OCI-LY1 (cell line): ENCODE data around the gene ZFP36L2.

Experiments
- H2AFZ ChIP-seq: fragments of 200-600 bp; sonication (generic), shearing (Covaris generic); 2 replicates; pipeline ENCODE4 v1.6.0; 2014; ENCODE audit warnings: antibody characterized with exemption, mild to moderate bottlenecking, low read length
- H3F3A ChIP-seq: fragments of 200-600 bp; sonication (generic), shearing (Covaris generic); 2 replicates; pipeline ENCODE4 v1.6.0; 2014; ENCODE audit warnings: mild to moderate bottlenecking, antibody characterized with exemption, low read length, moderate library complexity; ENCODE audit not compliant: insufficient read depth
- H3K27ac ChIP-seq: fragments of 200-600 bp; sonication (generic); 2 replicates; pipeline ENCODE4 v1.5.1; 2014; ENCODE audit warnings: low read length, mixed run types, mild to moderate bottlenecking, low read depth; ENCODE audit not compliant: poor library complexity, severe bottlenecking
- H3K27me3 ChIP-seq: fragments of 200-600 bp; sonication (generic); 2 replicates; pipeline ENCODE4 v1.6.0; 2014; ENCODE audit warnings: antibody characterized with exemption, mild to moderate bottlenecking, low read length, moderate library complexity; ENCODE audit not compliant: insufficient read depth
- H3K36me3 ChIP-seq: fragments of 200-600 bp; sonication (generic); 2 replicates; pipeline ENCODE4 v1.6.1; 2014; ENCODE audit warnings: mild to moderate bottlenecking, antibody characterized with exemption, low read length, moderate library complexity, mixed read lengths; ENCODE audit not compliant: insufficient read depth
- H3K4me1 ChIP-seq: fragments of 200-600 bp; sonication (generic); 2 replicates; pipeline ENCODE4 v1.5.1; 2014; ENCODE audit warnings: mild to moderate bottlenecking, low read length, moderate library complexity; ENCODE audit not compliant: insufficient read depth, severe bottlenecking
- H3K4me2 ChIP-seq: fragments of 200-600 bp; sonication (generic), shearing (Covaris generic); 2 replicates; pipeline ENCODE4 v1.6.1; 2014; ENCODE audit warnings: low read length
- H3K4me3 ChIP-seq: fragments of 200-600 bp; sonication (generic); 2 replicates; pipeline ENCODE4 v1.5.1; 2014; ENCODE audit warnings: low read length, low read depth, mild to moderate bottlenecking, mixed read lengths; ENCODE audit not compliant: poor library complexity, severe bottlenecking
- H3K79me2 ChIP-seq: fragments of 200-600 bp; shearing (Covaris generic); 2 replicates; pipeline ENCODE4 v1.6.1; 2016; ENCODE audit warnings: mixed run types, low read length, mixed read lengths; ENCODE audit not compliant: insufficient read depth
- H3K9ac ChIP-seq: fragments of 200-600 bp; sonication (generic), shearing (Covaris generic); 2 replicates; pipeline ENCODE4 v1.6.1; 2014; ENCODE audit warnings: mild to moderate bottlenecking, low read length, mixed read lengths
- H3K9me2 ChIP-seq: fragments of 200-600 bp; sonication (generic), shearing (Covaris generic); 2 replicates; pipeline ENCODE4 v1.6.1; 2014; ENCODE audit warnings: low read depth, mild to moderate bottlenecking, low read length, mixed read lengths
- H3K9me3 ChIP-seq: fragments of 200-600 bp; shearing (Covaris generic); 2 replicates; pipeline ENCODE4 v1.6.1; 2014; ENCODE audit warnings: low read length, mixed read lengths
- H4K20me1 ChIP-seq: fragments of 200-600 bp; sonication (generic), shearing (Covaris generic); 2 replicates; pipeline ENCODE4 v1.6.0; 2016; ENCODE audit warnings: mild to moderate bottlenecking, low read length; ENCODE audit not compliant: insufficient read depth
- CTCF ChIP-seq: fragments of 200-600 bp; sonication (generic), shearing (Covaris generic); IDR thresholded peaks from 2 replicates; pipeline ENCODE4 v1.5.1; 2017; ENCODE audit warnings: mild to moderate bottlenecking, antibody characterized with exemption, low read length, moderate library complexity, mixed read lengths
- EZH2 ChIP-seq: fragments of 200-600 bp; sonication (generic), shearing (Covaris generic); IDR thresholded peaks from 2 replicates; pipeline ENCODE4 v1.8.0; 2017; ENCODE audit warnings: borderline replicate concordance, mixed run types, mild to moderate bottlenecking, antibody characterized with exemption, low read length, moderate library complexity, mixed read lengths

Gene ZFP36L2

DNA sequence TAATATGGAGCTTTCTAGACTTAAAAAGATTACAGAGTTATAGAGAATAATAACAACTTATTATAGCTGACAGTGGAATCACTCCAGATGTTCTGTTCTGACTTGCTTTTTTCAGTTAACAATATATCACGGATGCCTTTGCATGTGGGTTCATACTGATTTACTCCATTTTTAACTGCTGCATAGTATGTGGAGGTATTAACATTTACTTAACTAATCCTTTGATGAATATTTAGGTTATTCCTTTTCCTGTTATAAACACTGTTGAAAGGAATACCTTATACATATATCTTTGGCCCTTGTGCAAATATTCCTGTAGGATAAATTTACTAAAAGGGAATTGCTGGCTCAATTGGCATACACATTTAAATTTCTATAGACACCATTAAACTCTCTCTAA is 33.1 kb upstream of the ZFP36L2 start:
- no peak overlapping the region for H3K4me2 ChIP-seq
- H2AFZ ChIP-seq = no peak overlapping the region
- H3K4me1 ChIP-seq = no peaks in the 10 kb centered on the region
- no peak overlapping the region for H3K27ac ChIP-seq
- no peaks in the 10 kb centered on the region for H3K27me3 ChIP-seq
- H3K9me2 ChIP-seq = no peaks in the 10 kb centered on the region
- no peaks in the 10 kb centered on the region for H3K79me2 ChIP-seq
- TF ChIP-seq CTCF (no peak), EZH2 (no peak)
- H3F3A ChIP-seq = no peaks in the 10 kb centered on the region
- no peaks in the 10 kb centered on the region for H4K20me1 ChIP-seq
- H3K9ac ChIP-seq = no peak overlapping the region
- no peaks in the 10 kb centered on the region for H3K9me3 ChIP-seq
- H3K4me3 ChIP-seq = no peak overlapping the region
- H3K36me3 ChIP-seq = no peaks in the 10 kb centered on the region

- H3K9me3 ChIP-seq = no peaks in the 10 kb centered on the region
- no peak overlapping the region for H3K9ac ChIP-seq
- no peak overlapping the region for H2AFZ ChIP-seq
- H3K4me3 ChIP-seq = no peak overlapping the region
- no peaks in the 10 kb centered on the region for H4K20me1 ChIP-seq
- H3K36me3 ChIP-seq = no peaks in the 10 kb centered on the region
- H3K9me2 ChIP-seq = no peaks in the 10 kb centered on the region
- no peaks in the 10 kb centered on the region for H3K79me2 ChIP-seq
- H3K4me2 ChIP-seq = no peak overlapping the region
- H3K27me3 ChIP-seq = no peaks in the 10 kb centered on the region
- H3F3A ChIP-seq = no peaks in the 10 kb centered on the region
- TF ChIP-seq CTCF (no peak), EZH2 (no peak)
- no peak overlapping the region for H3K27ac ChIP-seq
- H3K4me1 ChIP-seq = no peaks in the 10 kb centered on the region
Measured at GRCh38 chr2:43258547-43259156, 32.2 kb upstream of the ZFP36L2 start.

- H3K9me3 ChIP-seq = no peaks in the 10 kb centered on the region
- H3K27ac ChIP-seq = no peak overlapping the region
- H3K9me2 ChIP-seq = no peaks in the 10 kb centered on the region
- H3K4me3 ChIP-seq = no peak overlapping the region
- TF ChIP-seq CTCF = no peak
- TF ChIP-seq EZH2 = no peak
- H3K9ac ChIP-seq = no peak overlapping the region
- H3K27me3 ChIP-seq = no peaks in the 10 kb centered on the region
- H3K4me2 ChIP-seq = no peak overlapping the region
- H3F3A ChIP-seq = no peaks in the 10 kb centered on the region
- no peaks in the 10 kb centered on the region for H3K4me1 ChIP-seq
- H3K36me3 ChIP-seq = no peaks in the 10 kb centered on the region
- no peaks in the 10 kb centered on the region for H3K79me2 ChIP-seq
- H2AFZ ChIP-seq = no peak overlapping the region
- H4K20me1 ChIP-seq = no peaks in the 10 kb centered on the region
Measured at GRCh38 chr2:43255296-43255910, 29.0 kb upstream of the ZFP36L2 start.
